GM21825 (cell line): ENCODE results near the gene CSMD2.

Experiments used
- ATAC-seq: cut with Tn5 transposase; IDR thresholded peaks from one replicate; pipeline ENCODE4 v1.9.1; 2021; ENCODE audit warnings: mild to moderate bottlenecking, moderate library complexity; ENCODE audit not compliant: unreplicated experiment

Gene CSMD2

DNA sequence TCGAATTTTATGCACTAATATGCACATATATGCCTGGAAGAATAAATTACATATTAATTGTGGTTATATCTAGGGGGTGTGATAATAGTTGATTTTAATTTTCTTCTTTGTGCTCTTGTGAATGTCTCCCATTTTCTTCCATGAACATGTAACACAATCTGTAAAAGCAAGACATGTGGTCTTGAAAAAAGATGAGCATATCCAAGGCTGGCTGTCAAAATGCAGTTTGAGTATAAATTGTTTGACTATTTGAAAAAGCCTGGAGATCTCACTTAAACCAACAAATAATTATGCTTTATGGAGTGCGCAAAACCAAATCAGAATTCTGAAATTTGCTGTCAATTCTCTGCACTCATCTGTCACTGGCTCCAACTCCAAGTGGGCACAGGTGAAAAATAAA, 157.3 kb downstream of the CSMD2 start:
- no peak for ATAC-seq

DNA sequence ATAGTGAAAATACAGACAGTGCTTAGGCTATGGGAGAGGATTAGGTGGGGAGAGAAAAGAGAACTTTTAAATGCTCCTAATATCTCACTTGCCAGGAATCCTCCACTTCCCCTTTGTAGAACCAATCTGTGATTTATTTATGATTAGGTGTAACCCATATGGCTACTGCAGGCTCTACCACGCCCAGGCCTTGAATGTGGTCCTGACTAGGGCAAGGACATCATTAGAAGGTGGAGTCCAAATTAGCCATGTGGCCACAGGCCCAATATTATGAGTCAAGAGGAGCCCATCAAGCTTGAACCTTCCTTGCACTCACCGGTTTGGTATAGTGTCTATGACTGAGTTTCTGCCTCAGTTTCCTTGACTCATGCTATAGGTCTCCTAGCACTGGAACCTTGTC, 159.7 kb downstream of the CSMD2 start:
- ATAC-seq, result no peak

DNA sequence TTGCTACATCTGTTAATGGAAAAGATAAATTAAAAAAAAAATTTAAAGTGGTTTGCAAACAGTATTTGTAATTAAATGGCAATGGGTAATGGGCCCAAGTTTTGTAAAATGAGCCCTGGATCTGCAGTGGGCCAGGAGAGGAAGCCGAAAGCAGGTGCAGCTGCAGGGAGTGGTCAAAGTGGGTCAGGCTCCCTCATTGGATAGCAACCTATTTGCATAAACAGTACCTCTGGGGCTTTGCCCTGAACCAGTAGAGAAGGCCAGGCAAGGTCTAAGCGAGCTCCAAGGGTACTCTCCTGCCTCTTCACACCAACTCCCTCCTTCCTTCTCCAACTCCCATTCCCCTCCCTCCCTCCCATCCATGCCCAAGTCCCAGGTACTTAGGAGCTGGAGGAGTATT, 162.2 kb downstream of the CSMD2 start:
- no peak for ATAC-seq

DNA sequence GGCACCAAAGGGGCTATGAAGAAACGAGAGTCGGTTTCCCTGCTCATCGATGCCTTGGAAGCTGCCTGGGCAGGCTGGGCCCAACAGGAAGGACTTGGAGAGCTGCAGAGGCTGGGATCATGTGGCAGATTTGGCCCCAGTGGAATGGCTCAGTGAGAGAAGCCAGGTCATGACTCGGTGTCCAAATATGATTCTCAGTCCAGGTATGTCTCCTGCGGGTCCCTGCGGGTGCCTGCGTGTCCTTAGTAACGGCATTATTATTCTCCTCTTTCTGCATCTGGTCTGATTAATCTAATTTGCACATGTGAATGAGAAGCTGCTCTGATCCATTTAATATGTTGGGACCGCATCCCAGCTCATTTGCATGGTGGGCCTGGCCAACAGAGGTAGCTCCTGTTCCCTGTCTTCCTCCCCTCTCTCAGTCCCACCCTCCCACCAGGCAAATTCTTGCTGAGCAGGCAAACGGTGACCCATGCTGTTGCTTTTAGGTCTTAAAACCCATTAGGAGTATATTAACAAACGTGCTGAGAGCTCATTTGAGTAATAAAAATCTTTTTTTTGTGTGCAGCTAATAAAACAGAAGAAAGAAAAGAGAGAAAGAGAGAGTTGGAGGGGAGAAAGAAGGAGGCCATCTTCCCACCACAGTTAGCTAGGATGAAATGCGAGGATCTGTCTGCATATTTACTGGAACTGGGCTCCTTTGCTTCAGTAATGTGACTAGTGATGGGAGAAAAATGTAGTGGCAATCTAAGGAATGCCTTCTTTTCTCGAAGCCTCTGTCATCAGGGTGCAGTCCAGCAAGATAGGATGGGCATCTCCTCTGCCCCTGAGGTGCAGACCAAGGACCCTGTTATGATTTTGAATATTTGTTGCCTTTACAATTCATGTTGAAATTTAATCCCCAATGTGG, 167.6 kb downstream of the CSMD2 start:
- no peak for ATAC-seq

DNA sequence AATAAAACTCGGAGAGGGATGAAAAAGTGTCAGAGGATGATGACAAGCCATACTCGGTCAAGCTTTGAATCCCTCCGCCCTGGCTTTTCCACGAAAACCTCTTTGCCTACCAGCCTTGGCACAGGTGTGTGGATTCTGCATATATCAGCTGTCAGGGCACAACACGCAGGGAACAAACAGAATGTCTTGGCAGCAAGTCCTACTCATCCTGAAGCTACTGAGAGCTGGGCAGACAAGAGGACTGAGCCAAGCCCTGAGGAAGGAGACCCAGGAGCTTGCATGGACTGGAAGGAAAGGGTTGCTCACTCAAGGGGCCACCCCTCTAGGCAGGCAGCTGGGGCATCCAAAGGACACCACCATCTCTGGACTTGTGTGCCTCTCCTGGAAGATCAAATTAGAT, 168.7 kb downstream of the CSMD2 start:
- no peak for ATAC-seq

DNA sequence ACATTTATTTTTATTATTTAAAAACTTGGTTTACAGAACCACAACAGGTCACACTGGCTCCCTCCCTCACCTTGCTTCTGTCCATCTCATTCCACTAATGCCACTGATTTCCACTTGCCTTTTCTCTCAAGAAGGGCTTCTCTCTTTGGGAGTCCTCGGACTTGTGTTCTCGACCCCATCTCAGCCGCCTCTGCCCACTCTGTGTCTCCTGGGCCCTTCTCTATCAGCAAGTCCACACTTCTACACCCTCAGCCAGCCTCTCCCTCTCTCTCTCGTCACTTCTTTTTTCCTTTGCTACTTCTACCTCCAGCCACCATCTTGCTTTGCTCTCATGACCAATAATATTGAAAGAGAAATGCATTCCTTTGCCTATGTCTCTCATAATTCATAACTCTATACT, 171.7 kb downstream of the CSMD2 start:
- ATAC-seq, result no peak

DNA sequence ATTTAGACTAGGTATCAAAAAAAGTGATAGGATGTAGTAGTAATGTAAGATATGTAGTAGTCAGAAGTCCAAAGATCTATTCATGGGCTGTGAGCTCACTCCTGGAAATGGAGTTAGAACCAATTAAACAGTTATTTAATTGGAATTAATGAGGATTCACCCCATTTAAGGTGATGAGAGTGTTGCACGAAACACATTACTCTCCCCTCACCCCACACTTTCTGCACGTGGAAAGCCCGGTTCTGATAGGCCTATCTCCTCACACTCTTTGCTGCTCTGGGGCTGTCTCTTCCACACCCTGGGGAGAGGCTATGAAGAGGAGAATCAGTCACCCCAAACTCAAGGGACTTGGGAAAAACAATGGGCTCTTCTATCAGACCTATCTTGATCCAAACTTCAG, 174.7 kb downstream of the CSMD2 start:
- ATAC-seq, result no peak

DNA sequence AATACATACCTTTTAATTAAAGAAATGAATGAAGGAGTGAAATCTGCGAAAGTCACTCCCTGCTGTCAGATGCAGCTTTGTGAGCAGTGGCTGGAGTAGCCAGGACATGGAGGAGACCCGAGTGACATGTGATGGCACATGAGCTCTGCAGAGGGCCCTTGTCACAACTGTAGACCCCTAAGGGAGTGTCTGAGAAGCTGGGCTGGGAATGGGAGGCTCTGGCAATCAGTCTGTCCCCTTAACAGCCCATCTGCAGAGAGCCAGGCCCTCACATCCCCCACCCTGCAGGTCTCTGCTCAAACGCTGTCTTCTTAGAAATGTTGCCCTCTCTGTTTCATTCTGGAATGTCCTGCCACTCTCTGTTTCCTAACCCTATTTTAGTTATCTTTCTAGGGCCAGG, 176.9 kb downstream of the CSMD2 start:
- ATAC-seq, result no peak

DNA sequence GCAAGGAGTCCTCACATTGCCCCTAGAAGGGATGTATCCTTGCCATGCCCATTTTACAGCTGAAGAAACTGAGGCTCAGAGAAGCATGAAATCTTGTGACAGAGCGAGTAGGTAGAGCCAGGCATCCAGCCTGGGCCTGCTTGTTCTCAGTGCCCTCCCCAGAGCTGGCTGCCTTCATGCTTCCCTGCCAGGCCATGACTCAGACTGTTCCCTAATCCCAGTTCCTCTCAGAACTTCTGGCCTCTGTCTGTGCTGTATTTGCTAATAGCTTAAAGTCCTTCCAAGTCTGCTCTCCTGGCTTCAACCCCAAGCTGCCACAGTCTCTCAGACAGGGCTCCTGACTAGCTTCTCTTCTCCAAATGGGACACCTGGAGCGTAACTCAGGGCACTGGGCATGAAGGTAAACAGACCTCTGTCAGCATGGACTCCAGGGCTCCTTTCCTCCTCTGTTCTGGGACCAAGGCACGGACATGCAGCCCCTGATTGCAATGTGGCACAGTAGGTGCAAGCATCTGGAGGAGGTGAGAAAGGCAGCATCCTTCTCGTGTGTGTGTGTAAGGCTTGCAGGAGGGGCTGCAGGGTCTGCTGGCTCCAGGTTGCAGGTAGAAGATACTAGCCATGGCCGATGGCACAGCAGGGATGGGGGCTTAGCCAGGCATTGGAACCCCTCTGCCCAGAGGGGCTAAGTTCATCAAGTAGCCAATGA, 178.5 kb downstream of the CSMD2 start:
- no peak for ATAC-seq

DNA sequence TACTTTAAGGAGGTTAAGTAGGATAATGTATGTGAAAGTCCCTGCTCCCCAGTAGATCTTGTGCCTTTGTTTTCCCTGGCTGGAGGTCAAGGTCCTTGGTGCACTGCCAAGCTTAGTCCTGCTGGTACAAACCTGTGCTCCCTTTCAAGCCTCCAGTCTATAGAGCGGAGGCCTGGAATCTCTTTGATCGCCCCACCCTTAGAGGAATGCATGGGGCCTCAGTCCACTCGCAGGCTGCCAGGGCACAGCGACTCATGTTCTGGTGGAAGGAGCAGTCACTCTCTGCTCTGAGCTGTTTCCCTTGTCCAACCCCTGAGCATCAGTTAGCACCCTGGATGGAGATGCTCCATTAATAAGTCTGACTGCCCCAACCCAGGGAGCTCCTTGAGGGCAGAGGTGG, 179.4 kb downstream of the CSMD2 start:
- ATAC-seq, result no peak

DNA sequence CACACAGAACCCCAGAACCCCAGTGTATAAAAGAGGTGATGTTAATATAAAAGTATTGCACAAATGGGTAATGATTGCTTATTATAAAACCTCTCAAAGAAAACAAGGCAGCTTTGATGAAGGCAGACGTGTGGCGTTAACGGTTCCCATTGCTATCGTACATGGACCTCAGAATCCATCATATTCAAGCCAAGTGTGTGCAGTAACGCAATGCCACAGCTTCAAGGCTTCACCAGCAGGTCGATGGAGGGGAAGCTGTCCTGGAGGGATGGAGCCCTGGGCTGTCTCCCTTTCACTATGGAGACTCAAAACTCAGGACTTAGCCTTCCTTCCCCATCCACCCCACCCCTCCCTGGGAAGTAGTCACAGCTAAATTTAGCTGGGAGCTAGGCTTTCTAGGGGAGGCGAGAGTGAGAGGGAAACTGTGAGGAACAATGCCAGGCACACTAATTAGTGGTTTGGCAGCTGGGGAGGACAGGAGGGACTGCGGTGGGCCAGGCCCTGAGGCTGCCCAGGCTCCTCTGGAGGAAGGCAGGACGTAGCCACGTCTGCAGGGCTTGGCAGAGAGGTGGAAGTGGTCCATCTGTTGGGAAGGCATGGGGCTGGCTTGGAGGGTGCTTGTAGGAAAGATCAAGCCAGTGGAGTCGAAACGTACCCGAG, 180.0 kb downstream of the CSMD2 start:
- no peak for ATAC-seq

DNA sequence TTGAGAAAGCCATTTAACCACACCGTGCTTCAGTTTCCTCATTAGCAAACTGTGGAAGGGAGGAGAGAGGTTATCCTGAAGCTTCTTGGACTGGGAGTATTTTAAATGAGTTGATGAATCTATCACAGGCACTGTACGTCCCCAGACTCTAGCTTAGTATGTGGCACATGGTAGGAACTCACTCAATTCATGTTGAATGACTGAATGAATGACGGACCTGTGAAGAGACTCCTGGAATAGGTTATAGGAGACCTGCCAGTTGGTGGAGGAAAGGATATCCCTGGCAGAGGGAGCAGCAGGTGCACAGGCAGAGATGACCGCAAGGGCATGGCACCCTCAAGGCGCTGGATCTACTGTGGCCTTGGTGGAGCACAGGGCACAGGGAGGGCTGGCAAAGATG, 182.6 kb downstream of the CSMD2 start:
- ATAC-seq, result no peak

DNA sequence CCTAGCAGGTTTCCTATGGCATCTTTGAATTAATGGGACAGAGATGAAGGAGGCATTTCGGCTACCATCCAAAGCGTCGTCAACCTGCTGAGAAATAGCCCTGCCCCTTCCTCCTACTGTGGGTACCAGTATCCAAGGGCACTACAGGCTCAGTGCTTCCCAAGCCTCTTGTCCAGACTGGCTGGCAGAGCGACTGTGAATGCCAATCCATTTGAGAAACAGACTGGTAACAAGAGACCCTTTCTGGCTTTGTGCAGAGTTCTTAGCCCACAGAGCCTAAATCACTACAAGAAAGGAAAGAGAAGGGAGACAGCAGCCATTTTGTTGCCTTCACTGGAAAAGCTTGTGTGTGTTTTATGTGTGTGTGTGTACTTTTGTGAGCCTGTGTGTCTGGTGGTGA, 185.7 kb downstream of the CSMD2 start:
- ATAC-seq, result no peak

DNA sequence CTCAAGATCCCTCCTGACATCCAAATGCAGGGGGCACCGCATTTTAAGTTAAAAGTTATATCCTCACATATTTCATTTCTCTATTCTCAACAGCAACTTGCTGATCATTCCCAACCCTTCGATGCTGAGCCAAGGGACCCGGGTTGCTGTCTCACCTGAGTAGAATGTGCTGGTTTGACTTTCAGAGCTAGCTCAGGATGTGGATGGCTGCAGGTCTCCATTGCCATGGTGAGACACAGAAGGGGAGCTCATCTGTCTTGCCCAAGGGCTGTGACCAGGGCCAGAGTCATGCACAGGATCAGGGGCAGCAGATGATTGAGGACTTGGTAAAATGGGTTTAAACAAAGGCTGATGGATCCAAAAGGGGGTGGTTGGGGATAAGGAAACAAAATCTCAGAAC, 189.1 kb downstream of the CSMD2 start:
- ATAC-seq, result no peak

DNA sequence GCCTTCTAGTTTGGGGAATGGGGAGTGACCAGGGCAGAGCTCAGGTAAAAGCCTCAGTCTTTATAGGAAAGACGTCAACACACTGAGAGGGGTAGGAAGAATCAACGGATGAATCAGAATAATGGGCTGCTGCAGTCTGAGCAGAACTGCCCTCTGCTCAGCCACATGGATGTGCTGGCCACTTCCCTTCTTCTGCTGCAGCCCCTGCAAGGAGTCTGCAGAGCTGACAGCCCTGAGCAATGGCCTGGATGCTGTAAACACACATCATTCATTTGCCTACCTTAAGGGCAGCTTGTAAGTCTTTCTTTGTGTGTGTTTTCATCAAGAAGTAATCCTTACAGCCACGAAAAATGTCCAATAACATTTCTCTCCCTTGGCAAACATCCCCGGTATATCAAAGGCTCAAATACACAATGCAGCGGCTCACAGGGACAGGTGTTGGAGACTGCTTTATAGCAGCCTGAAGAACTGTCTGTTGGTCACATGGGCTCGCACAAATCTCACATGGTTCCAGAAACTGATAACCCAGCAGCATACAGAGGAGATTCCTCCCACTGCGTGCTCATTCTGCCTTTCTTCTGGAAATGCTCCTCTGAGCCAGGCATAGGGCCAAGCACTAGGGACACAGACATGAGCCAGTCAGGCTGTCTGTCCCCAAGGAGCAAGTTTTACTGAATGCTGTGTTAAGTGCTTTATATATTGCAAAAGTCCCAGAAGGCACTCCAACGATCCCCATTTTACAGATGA, 191.1 kb downstream of the CSMD2 start:
- ATAC-seq, result no peak

DNA sequence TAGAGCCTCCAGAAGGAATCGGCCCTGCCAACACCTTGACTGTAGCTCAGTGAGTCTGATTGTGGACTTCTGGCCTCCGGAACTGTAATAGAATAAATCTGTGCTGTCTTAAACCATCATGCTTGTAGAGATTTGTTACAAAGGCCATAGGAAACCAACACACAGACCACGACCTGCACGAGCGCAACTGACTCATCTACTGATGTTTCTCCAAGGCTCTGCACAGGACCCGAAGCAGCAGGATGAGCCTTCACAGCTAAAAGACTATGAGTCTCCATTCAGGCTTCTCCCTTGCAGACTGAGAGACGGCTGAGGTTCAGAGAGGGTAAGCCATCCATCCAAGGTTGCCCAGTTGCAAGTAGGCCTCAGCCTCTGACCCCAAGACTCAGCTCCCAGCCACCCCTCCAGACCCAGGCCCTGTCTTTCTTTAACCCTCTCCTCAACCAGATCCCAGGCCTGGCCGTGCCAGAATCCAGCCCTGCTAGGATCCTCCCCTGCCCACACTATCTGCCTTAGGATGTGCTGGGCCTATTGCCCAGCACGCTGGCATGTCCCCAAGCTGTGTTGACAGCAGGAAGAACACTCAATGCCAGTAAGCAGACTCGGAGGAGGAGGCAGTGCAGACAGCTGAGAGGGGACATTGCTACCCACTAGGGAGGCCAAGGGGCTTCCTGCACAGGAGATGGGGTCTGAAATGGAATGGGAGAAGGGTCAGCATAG, 192.2 kb downstream of the CSMD2 start:
- ATAC-seq, result no peak

DNA sequence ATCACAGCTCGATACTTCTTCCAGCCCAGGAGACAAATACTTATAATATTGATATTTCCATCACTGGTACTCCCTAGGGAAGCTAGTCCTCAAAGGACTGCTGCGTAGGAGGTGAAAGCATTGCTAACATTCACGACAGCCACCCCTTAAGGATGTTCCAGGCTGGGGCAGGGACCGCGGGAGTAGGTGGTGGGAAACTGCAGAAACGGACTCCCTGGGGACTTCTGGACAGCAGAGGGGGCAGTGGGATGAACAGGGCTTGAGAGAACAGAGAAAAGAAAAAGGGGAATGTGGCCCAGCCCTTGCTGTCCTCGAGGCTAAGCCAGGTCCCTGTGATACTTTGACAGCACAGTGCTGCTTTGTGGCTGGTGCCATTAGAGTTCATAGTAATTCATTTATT, 193.1 kb downstream of the CSMD2 start:
- ATAC-seq, result no peak

DNA sequence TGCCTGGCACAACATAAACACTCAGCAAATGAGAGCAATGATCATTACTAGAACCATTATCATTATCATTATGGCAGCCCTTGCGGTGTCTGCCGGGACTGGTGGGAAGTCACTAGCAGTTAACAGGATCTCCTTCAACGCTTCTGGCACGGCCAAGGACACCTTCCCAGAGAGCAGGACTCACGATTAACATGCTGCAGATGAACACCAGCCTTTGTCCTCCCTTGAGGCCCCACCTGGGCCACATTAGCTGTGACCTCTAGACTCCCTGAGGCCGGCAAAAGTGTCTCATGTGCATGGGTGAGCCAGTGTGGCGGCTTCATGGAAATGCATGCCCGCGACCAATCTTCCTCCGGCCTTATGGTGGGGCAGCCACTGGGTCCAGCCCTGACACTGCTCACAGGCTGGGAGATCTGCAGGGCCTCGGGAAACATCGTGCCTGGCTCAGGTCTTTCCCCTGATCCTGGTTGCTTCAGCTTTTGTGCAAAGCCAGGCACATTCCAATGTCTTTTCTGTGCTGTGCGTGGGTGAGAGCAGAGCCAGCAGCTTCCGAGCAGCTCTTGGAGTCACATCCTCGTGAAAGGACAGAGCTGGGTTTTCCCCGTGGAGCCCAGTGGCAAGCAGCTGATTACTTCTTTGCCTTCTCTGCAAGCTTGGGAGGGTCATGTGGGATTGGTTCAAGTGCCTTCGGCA, 193.9 kb downstream of the CSMD2 start:
- no peak for ATAC-seq

DNA sequence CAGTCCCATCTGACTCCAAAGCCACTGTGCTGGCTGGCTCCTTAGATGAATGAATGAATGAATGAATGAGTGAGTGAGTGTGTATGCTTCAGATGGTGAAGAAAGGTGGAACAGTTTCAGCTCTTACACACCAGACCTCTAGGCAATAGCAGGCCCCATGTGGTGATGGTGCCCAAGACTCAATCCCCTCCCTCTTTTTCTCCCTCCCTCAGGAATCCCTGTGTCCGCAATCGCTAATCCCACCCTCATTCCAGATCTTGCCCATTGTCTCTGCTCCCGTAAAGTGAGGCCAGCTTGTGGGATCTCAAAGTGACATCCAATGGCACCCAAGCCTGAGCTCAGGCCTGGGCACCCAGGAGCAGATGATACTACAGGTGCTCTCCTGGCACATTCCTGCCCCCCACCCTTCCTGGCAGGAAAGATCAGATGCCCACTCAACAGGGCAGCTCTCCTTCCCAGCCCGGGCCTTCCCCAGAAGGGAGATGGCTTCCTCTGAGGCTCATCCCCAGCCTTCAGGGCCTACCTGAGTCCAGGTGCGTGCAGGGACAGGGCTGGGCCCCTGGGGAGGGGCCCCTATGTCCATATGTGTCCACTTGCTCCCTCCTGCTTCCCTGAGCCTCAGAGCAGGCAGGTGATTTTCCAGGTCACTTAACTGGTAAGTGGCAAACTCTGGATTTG, 194.7 kb downstream of the CSMD2 start:
- ATAC-seq, result no peak
